ENCODE data around the gene EEA1. TPM values are rescaled to one million over a fixed set of nuclear protein-coding genes. Genes with fewer than 3 reads are reported as not detected.

Gene EEA1
- total RNA-seq, 4 donors from 2014 or later = 24.7 to 45.0 (median 32.1) TPM

GRCh38 chr12:92947589-92948215 is 18.6 kb upstream of the EEA1 start:
- intact Hi-C loops (cut with DNase I; ENCODE audit: low total_unique reads) = no loop called here
- DNase-seq (ENCODE audit: low spot score in 2 of 2) = no peak
- TF ChIP-seq CTCF (IDR thresholded peaks at IDR 0.05) = no peak
- TF ChIP-seq POLR2A (IDR thresholded peaks at IDR 0.05) = no peak
- H3K4me3 ChIP-seq (ENCODE audit: low read depth, poor library complexity, severe bottlenecking) = no peak overlapping the region

- H3K4me3 ChIP-seq (ENCODE audit: low read depth, poor library complexity, severe bottlenecking) = no peak overlapping the region
- intact Hi-C loops (cut with DNase I; ENCODE audit: low total_unique reads) = no loop called here
- no peak for TF ChIP-seq POLR2A (IDR thresholded peaks at IDR 0.05)
- no peak for TF ChIP-seq CTCF (IDR thresholded peaks at IDR 0.05)
- 92 to 93% methylated on average over 2 of the region's 2 CpGs for WGBS, 2 donors
- no peak for DNase-seq (ENCODE audit: low spot score in 2 of 2)
These were observed 16.6 kb upstream of the EEA1 start for GRCh38 chr12:92945659-92946220.

DNA sequence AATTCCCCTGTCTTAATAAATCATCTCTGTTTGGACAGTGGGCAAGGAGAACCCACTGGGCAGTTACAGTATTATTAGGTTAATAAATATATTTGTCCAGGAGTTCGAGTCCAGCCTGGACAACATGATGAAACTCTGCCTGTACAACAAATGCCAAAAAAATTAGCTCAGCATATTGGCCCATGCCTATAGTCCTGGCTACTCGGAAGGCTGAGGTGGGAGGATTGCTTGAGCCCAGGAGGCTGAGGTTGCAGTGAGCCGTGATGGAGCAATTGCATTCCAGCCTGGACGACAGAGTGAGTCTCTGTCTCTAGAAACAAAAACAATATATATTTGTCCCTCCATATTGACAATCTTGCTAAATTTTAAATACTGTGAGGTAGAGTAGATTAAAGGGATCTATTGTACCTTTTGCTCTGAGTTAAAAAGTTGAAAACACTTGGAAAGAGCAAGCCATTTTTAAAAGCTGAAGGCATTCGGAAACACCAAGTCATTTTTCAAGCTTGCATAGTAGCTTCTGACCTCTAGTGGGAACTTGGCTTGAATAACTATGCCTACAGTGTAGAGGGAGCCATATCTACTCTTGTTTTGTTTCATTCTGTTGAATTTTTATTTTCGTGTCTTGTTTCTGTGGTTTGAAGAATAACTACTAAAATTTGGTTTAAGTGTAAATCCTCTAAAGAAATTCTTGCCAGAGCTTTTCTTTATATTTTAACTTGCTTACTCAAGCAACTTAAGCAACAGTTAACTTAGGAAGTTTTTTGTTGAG is 14.6 kb upstream of the EEA1 start:
- intact Hi-C loops (cut with DNase I; ENCODE audit: low total_unique reads) = no loop called here
- H3K4me3 ChIP-seq (ENCODE audit: low read depth, poor library complexity, severe bottlenecking) = no peak overlapping the region
- no peak for DNase-seq (ENCODE audit: low spot score in 2 of 2)
- 73 to 81% methylated on average over 6 of the region's 6 CpGs for WGBS, 2 donors
- TF ChIP-seq POLR2A (IDR thresholded peaks at IDR 0.05) (no peak), CTCF (IDR thresholded peaks at IDR 0.05) (no peak)

DNA sequence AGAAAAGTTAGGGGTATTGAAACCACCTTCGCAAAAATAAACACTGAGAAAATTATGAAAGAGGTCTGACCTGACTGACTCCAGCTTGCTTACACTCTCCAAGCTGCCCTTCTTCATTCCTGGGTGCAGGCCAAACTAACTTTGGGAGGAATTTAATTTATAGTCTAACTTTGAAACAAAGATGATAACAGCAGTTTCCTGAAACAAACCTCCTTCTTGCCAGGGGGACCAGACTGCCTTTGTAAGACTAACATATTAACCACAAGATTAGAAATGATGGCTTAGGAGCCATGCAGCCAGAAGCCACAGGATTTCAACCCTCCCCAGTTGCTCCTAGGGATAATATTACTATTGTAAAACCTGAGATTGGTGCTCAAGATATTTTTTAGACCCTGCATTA is 13.8 kb upstream of the EEA1 start:
- DNase-seq (ENCODE audit: low spot score in 2 of 2) = no peak
- intact Hi-C loops (cut with DNase I; ENCODE audit: low total_unique reads) = no loop called here
- TF ChIP-seq CTCF (IDR thresholded peaks at IDR 0.05) = no peak

DNA sequence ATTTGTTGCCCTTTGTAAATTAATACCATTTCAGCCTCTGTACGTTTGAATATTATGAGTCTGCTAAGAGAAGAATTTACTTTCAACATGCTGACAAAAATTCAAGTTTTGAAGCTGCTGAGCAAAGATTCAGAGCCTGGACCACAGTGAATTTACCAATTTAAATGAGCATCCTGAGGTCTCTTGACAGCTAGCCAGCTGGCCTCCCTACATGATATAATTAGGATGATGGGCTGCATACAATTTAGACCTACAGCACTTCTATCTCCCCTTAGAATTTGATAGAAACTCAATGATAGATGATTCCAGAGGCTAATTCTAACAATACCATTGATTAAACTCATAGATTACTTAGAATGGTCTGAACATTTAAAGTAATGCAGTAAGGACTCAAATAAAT is 10.0 kb upstream of the EEA1 start:
- H3K4me3 ChIP-seq (ENCODE audit: low read depth, poor library complexity, severe bottlenecking) = no peak overlapping the region
- no peak for TF ChIP-seq CTCF (IDR thresholded peaks at IDR 0.05)
- no peak for TF ChIP-seq POLR2A (IDR thresholded peaks at IDR 0.05)
- no peak for DNase-seq (ENCODE audit: low spot score in 2 of 2)
- intact Hi-C loops (cut with DNase I; ENCODE audit: low total_unique reads) = no loop called here
- WGBS, 2 donors = 51 to 62% methylated on average over 1 of the region's 1 CpG

More for the DNA sequence above, 13.8 kb upstream of the EEA1 start:
- H3K4me3 ChIP-seq (ENCODE audit: low read depth, poor library complexity, severe bottlenecking) = no peak overlapping the region
- 63 to 74% methylated on average over 1 of the region's 1 CpG for WGBS, 2 donors

All from lower leg skin (tissue), 4 donors.